SH-SY5Y (cell line): ENCODE results near the gene CYGB.

ENCODE experiments used
- GATA2 ChIP-seq: IDR thresholded peaks from 2 replicates; pipeline ENCODE4 v1.6.1; 2011; ENCODE audit warnings: mild to moderate bottlenecking, low read depth, low read length
- GATA3 ChIP-seq: IDR thresholded peaks from 2 replicates; pipeline ENCODE4 v1.6.1; 2011; ENCODE audit warnings: low read depth, mild to moderate bottlenecking, low read length, moderate library complexity

GRCh38 chr17:76532072-76532651 is 5.3 kb downstream of the CYGB start:
- no peak for TF ChIP-seq GATA3
- TF ChIP-seq GATA2 = no peak
